HUES6 (cell line): ENCODE measurements around the gene ILF3.

Experiments
- H3K27ac ChIP-seq: 2 replicates; pipeline ENCODE4 v1.7.0; 2013; ENCODE audit warnings: low read depth, mild to moderate bottlenecking, low read length, inconsistent platforms
- H3K27me3 ChIP-seq: 2 replicates; pipeline ENCODE4 v1.6.1; 2013; ENCODE audit warnings: low read length; ENCODE audit not compliant: control insufficient read depth, insufficient read depth
- H3K36me3 ChIP-seq: 2 replicates; pipeline ENCODE4 v1.6.1; 2013; ENCODE audit warnings: low read length; ENCODE audit not compliant: control insufficient read depth, insufficient read depth
- H3K4me1 ChIP-seq: 2 replicates; pipeline ENCODE4 v1.6.1; 2013; ENCODE audit warnings: low read length; ENCODE audit not compliant: control insufficient read depth, insufficient read depth
- H3K4me3 ChIP-seq: 2 replicates; pipeline ENCODE4 v1.5.1; 2013; ENCODE audit warnings: low read depth, low read length
- H3K9ac ChIP-seq: one replicate; pipeline ENCODE4 v1.6.1; 2013; ENCODE audit warnings: mild to moderate bottlenecking, low read length
- H3K9me3 ChIP-seq: 2 replicates; pipeline ENCODE4 v1.6.1; 2013; ENCODE audit warnings: low read depth, low read length; ENCODE audit not compliant: control insufficient read depth, insufficient read depth

The ILF3 gene

GRCh38 chr19:10720607-10721125 lies 66.5 kb downstream of the ILF3 start:
- Histone ChIP-seq H3K9ac (no peak overlapping the region), H3K4me3 (no peak overlapping the region), H3K9me3 (no peaks in the 10 kb centered on the region), H3K4me1 (peaks cover 7% of the 10 kb centered on the region; the same call in 1 of the 2 replicates), H3K27me3 (no peaks in the 10 kb centered on the region), H3K36me3 (peaks cover 8% of the 10 kb centered on the region), H3K27ac (no peak overlapping the region)

GRCh38 chr19:10723591-10723990 lies 69.4 kb downstream of the ILF3 start:
- Histone ChIP-seq H3K9ac (no peak overlapping the region), H3K4me1 (peaks cover 7% of the 10 kb centered on the region; the same call in 1 of the 2 replicates), H3K36me3 (peaks cover 8% of the 10 kb centered on the region), H3K9me3 (no peaks in the 10 kb centered on the region), H3K27me3 (no peaks in the 10 kb centered on the region), H3K4me3 (no peak overlapping the region), H3K27ac (no peak overlapping the region)

DNA sequence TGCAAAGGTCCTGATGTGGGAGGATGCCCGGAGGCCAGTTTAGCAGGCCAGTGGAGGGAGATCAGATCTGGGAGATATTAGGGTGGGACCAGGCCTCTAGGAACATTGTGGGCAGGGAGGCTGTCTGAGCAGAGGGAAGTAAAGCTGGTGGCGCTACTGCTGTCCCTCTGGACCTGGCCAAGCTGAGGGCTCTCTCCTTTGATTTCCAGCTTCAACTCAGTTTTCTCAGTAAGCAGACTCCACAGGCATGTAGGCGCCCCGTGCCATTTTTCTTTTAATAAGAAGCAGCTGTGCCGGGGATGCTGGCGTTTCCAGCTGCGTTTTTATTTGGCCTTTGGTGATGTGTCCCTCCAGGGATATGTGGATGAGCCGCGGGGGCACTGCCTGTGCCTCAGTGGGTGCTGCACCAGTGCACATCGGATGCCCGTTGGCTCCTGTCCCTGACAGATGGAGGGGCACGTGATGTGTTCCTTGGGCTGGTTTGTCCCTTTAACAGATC lies 70.5 kb downstream of the ILF3 start:
- Histone ChIP-seq H3K27me3 (no peaks in the 10 kb centered on the region), H3K9me3 (no peaks in the 10 kb centered on the region), H3K4me3 (no peak overlapping the region), H3K27ac (no peak overlapping the region), H3K9ac (no peak overlapping the region), H3K4me1 (no peaks in the 10 kb centered on the region), H3K36me3 (peaks cover 8% of the 10 kb centered on the region)

DNA sequence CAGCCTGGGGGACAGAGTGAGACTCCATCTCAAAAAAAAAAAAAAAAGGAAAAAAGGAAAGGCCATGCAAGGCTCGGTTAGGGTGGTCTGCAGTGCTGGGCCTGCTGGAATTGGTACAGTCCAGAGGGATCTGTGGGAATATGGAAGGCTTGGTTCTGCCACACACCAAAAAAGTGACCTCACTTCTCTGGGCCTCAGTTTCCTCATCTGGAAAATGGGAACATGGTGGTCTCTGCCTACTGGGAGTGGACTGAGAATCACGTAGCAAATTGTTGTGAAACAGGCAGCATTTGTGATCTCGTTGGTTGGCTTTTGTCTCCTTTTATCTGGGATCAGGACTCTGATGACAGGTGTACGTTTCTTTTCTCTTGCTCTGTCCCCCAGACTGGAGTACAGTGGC lies 71.3 kb downstream of the ILF3 start:
- Histone ChIP-seq H3K9me3 (no peaks in the 10 kb centered on the region), H3K4me1 (0 out of 2 replicates have a peak, but pooled peaks cover 2% of the 10 kb centered on the region), H3K9ac (no peak overlapping the region), H3K27ac (no peak overlapping the region), H3K4me3 (no peak overlapping the region), H3K27me3 (no peaks in the 10 kb centered on the region), H3K36me3 (peaks cover 7% of the 10 kb centered on the region)

DNA sequence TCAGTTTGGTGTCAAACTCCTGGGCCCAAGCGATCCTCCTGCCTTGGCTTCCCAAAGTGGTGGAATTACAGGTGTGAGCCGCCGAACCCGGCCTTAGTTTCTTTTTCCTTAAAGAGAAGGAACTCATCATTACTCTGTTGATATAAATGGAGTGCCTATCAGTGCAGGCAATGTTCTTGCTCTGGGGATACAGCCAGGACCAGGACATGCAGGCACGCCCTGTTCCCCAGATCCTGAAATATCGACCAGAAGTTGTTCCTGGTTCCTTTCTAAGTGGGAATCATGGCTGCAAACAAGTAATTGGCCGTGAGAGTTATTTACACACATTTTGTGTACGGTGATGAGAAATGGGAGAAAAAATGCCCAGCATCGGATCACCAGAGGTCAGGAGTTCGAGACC lies 72.1 kb downstream of the ILF3 start:
- Histone ChIP-seq H3K4me1 (peaks cover 2% of the 10 kb centered on the region; the same call in 1 of the 2 replicates), H3K27ac (no peak overlapping the region), H3K36me3 (peaks cover 3% of the 10 kb centered on the region; the same call in 1 of the 2 replicates), H3K9ac (no peak overlapping the region), H3K27me3 (no peaks in the 10 kb centered on the region), H3K4me3 (no peak overlapping the region), H3K9me3 (no peaks in the 10 kb centered on the region)

- Histone ChIP-seq H3K36me3 (peaks cover 3% of the 10 kb centered on the region; the same call in 1 of the 2 replicates), H3K27me3 (no peaks in the 10 kb centered on the region), H3K27ac (no peak overlapping the region), H3K9ac (no peak overlapping the region), H3K4me3 (no peak overlapping the region), H3K9me3 (no peaks in the 10 kb centered on the region), H3K4me1 (peaks cover 2% of the 10 kb centered on the region; the same call in 1 of the 2 replicates)
Measured at GRCh38 chr19:10727685-10728201, 73.6 kb downstream of the ILF3 start.

GRCh38 chr19:10729411-10729810 lies 75.3 kb downstream of the ILF3 start:
- Histone ChIP-seq H3K4me3 (no peak overlapping the region), H3K4me1 (peaks cover 2% of the 10 kb centered on the region; the same call in 1 of the 2 replicates), H3K27me3 (no peaks in the 10 kb centered on the region), H3K36me3 (peaks cover 2% of the 10 kb centered on the region; the same call in 1 of the 2 replicates), H3K9me3 (no peaks in the 10 kb centered on the region), H3K27ac (no peak overlapping the region), H3K9ac (no peak overlapping the region)

- H3K9ac ChIP-seq: no peak overlapping the region
- H3K27ac ChIP-seq: 0 out of 2 replicates have a peak overlapping the region, but pooled peaks have one; percentile 3
- no peak overlapping the region for H3K4me3 ChIP-seq
- H3K9me3 ChIP-seq: no peaks in the 10 kb centered on the region
- no peaks in the 10 kb centered on the region for H3K27me3 ChIP-seq
- H3K4me1 ChIP-seq: peaks cover 2% of the 10 kb centered on the region; the same call in 1 of the 2 replicates
- H3K36me3 ChIP-seq: no peaks in the 10 kb centered on the region
Measured at GRCh38 chr19:10730932-10731331, 76.8 kb downstream of the ILF3 start.

DNA sequence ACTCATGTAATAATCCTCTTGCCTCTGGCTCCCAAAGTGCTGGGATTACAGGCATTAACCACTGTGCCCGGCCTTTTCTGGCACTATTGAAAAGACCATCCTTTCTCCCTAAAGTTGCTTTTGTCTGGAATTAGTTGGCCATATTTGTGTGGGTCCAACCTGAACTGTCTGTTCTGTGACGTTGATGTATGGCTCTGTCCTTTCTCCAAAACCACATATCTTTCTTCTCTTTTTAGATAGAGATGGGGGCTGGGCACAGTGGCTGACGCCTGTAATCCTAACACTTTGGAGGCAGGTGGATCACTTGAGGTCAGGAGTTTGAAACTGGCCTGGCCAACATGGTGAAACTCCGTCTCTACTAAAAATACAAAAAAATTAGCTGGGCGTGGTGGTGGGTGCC lies 81.6 kb downstream of the ILF3 start:
- Histone ChIP-seq H3K9me3 (peaks cover 3% of the 10 kb centered on the region; the same call in 1 of the 2 replicates), H3K27ac (no peak overlapping the region), H3K4me1 (peaks cover 10% of the 10 kb centered on the region), H3K4me3 (no peak overlapping the region), H3K9ac (no peak overlapping the region), H3K27me3 (no peaks in the 10 kb centered on the region), H3K36me3 (no peaks in the 10 kb centered on the region)

DNA sequence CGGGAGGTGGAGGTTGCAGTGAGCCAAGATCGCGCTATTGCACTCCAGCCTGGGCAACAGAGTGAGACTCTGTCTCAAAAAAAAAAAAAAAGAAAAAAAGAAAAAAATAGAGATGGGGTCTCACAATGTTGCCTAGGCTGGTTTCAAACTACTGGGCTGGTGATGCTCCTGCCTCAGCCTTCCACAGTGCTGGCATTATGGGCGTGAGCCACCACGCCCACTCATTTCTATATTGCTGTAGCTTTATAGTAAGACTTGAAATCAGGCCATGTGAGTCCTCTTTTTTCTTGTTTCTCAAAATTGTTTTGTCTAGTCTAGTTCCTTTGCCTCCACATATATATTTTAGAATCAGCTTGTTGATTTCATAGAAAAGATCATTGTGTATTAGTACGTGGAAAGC lies 82.0 kb downstream of the ILF3 start:
- Histone ChIP-seq H3K9me3 (peaks cover 3% of the 10 kb centered on the region; the same call in 1 of the 2 replicates), H3K27ac (no peak overlapping the region), H3K4me1 (peaks cover 10% of the 10 kb centered on the region), H3K27me3 (no peaks in the 10 kb centered on the region), H3K4me3 (no peak overlapping the region), H3K36me3 (no peaks in the 10 kb centered on the region), H3K9ac (no peak overlapping the region)

GRCh38 chr19:10736916-10737551 lies 82.9 kb downstream of the ILF3 start:
- peaks cover 3% of the 10 kb centered on the region; the same call in 1 of the 2 replicates for H3K9me3 ChIP-seq
- H3K27me3 ChIP-seq: no peaks in the 10 kb centered on the region
- H3K9ac ChIP-seq: no peak overlapping the region
- no peak overlapping the region for H3K4me3 ChIP-seq
- no peak overlapping the region for H3K27ac ChIP-seq
- H3K4me1 ChIP-seq: peaks cover 10% of the 10 kb centered on the region
- H3K36me3 ChIP-seq: no peaks in the 10 kb centered on the region
